H9 (cell line): ENCODE results near the gene TAS1R1. TPM values are rescaled to one million over a fixed set of nuclear protein-coding genes. Genes with fewer than 3 reads are reported as not detected.

Experiments
- DNase-seq: peaks from one replicate; pipeline ENCODE4 v3.0.0-alpha.2; 2017
- H2AFZ ChIP-seq: one replicate; pipeline ENCODE4 v1.6.1; 2013; ENCODE audit warnings: mild to moderate bottlenecking, low read length, control low read depth, moderate library complexity
- H2AK5ac ChIP-seq: 2 replicates; pipeline ENCODE4 v1.6.1; 2013; ENCODE audit warnings: low read length, control low read depth, mixed read lengths; ENCODE audit not compliant: insufficient read length
- H2BK120ac ChIP-seq: one replicate; pipeline ENCODE4 v1.6.1; 2013; ENCODE audit warnings: low read depth, mild to moderate bottlenecking, low read length, control low read depth, inconsistent platforms; ENCODE audit not compliant: poor library complexity, severe bottlenecking
- H2BK12ac ChIP-seq: 2 replicates; pipeline ENCODE4 v1.6.1; 2013; ENCODE audit warnings: low read length, control low read depth, mixed read lengths, low read depth; ENCODE audit not compliant: insufficient read length
- H2BK15ac ChIP-seq: 2 replicates; pipeline ENCODE4 v1.6.1; 2013; ENCODE audit warnings: low read depth, low read length, control low read depth
- H2BK20ac ChIP-seq: one replicate; pipeline ENCODE4 v1.6.1; 2013; ENCODE audit warnings: low read depth, mild to moderate bottlenecking, low read length, control low read depth, inconsistent platforms; ENCODE audit not compliant: poor library complexity, severe bottlenecking
- H2BK5ac ChIP-seq: 2 replicates; pipeline ENCODE4 v1.6.1; 2013; ENCODE audit warnings: low read length, control low read depth, mixed read lengths; ENCODE audit not compliant: insufficient read length
- H3K14ac ChIP-seq: 2 replicates; pipeline ENCODE4 v1.6.1; 2013; ENCODE audit warnings: low read length, control low read depth; ENCODE audit not compliant: insufficient read depth
- H3K18ac ChIP-seq: 2 replicates; pipeline ENCODE4 v1.6.1; 2013; ENCODE audit warnings: low read depth, mild to moderate bottlenecking, mixed read lengths, low read length, control low read depth; ENCODE audit not compliant: insufficient read length
- H3K23ac ChIP-seq: 2 replicates; pipeline ENCODE4 v1.6.1; 2013; ENCODE audit warnings: low read length, control low read depth, mixed read lengths, low read depth; ENCODE audit not compliant: insufficient read length
- H3K23me2 ChIP-seq: 2 replicates; pipeline ENCODE4 v1.6.1; 2013; ENCODE audit warnings: low read depth, mild to moderate bottlenecking, mixed read lengths, low read length, control low read depth; ENCODE audit not compliant: insufficient read length, poor library complexity, severe bottlenecking
- H3K27ac ChIP-seq: 2 replicates; pipeline ENCODE4 v1.5.1; 2013; ENCODE audit warnings: low read length, control low read depth, mixed read lengths, low read depth; ENCODE audit not compliant: insufficient read length
- H3K27me3 ChIP-seq: 2 replicates; pipeline ENCODE4 v1.6.1; 2013; ENCODE audit warnings: low read length, control low read depth, inconsistent platforms; ENCODE audit not compliant: insufficient read depth
- H3K4ac ChIP-seq: 2 replicates; pipeline ENCODE4 v1.6.1; 2013; ENCODE audit warnings: low read depth, mild to moderate bottlenecking, control low read depth, inconsistent platforms, low read length, moderate library complexity
- H3K4me1 ChIP-seq: 2 replicates; pipeline ENCODE4 v1.6.1; 2013; ENCODE audit warnings: low read length, control low read depth, inconsistent platforms; ENCODE audit not compliant: insufficient read depth
- H3K4me2 ChIP-seq: 2 replicates; pipeline ENCODE4 v1.6.1; 2013; ENCODE audit warnings: low read length, control low read depth, mixed read lengths; ENCODE audit not compliant: insufficient read length, insufficient read depth
- H3K56ac ChIP-seq: 2 replicates; pipeline ENCODE4 v1.6.1; 2013; ENCODE audit warnings: low read depth, mild to moderate bottlenecking, mixed read lengths, low read length, control low read depth; ENCODE audit not compliant: insufficient read length
- H3K79me1 ChIP-seq: 2 replicates; pipeline ENCODE4 v1.6.1; 2013; ENCODE audit warnings: low read depth, mild to moderate bottlenecking, moderate library complexity, low read length, control low read depth, inconsistent platforms; ENCODE audit not compliant: insufficient read depth, poor library complexity, severe bottlenecking
- H3K79me2 ChIP-seq: 2 replicates; pipeline ENCODE4 v1.6.1; 2013; ENCODE audit warnings: low read length, control low read depth, inconsistent platforms; ENCODE audit not compliant: insufficient read depth
- H3K9ac ChIP-seq: 2 replicates; pipeline ENCODE4 v1.6.1; 2013; ENCODE audit warnings: low read length, control low read depth, mixed read lengths; ENCODE audit not compliant: insufficient read length; ENCODE audit errors: extremely low read depth
- H3K9me3 ChIP-seq: one replicate; pipeline ENCODE4 v1.6.1; 2013; ENCODE audit warnings: low read depth, low read length, inconsistent platforms; ENCODE audit not compliant: control insufficient read depth
- H3T11ph ChIP-seq: one replicate; pipeline ENCODE4 v1.6.1; 2013; ENCODE audit warnings: mild to moderate bottlenecking, low read length, control low read depth, inconsistent platforms
- H4K20me1 ChIP-seq: one replicate; pipeline ENCODE4 v1.6.1; 2013; ENCODE audit not compliant: control insufficient read depth, insufficient read length, insufficient read depth
- H4K5ac ChIP-seq: 2 replicates; pipeline ENCODE4 v1.6.1; 2013; ENCODE audit warnings: low read depth, mild to moderate bottlenecking, mixed read lengths, low read length, control low read depth; ENCODE audit not compliant: insufficient read length
- H4K8ac ChIP-seq: replicated peaks from 2 replicates; pipeline ENCODE4 v1.6.1; 2013; ENCODE audit warnings: low read length, control low read depth, mixed read lengths, low read depth; ENCODE audit not compliant: insufficient read length
- H4K91ac ChIP-seq: 2 replicates; pipeline ENCODE4 v1.6.1; 2013; ENCODE audit warnings: low read depth, mild to moderate bottlenecking, moderate library complexity, mixed read lengths, low read length, control low read depth; ENCODE audit not compliant: insufficient read length
- H3K27ac Mint-ChIP-seq, 3 experiments: 2 replicates in 2 of 3; 3 replicates in 1 of 3; pipeline ENCODE4 v1.8.0; 2020 to 2021; ENCODE audit warnings: mixed read lengths in 3 of 3, mild to moderate bottlenecking in 1 of 3, moderate library complexity in 1 of 3
- H3K27me3 Mint-ChIP-seq: 2 replicates; pipeline ENCODE4 v1.8.0; 2021; ENCODE audit warnings: low read depth, mild to moderate bottlenecking, moderate library complexity, mixed read lengths
- H3K36me3 Mint-ChIP-seq, 3 experiments: 2 replicates in 2 of 3; 3 replicates in 1 of 3; pipeline ENCODE4 v1.8.0; 2020 to 2021; ENCODE audit warnings: low read depth in 3 of 3, mixed read lengths in 3 of 3; ENCODE audit not compliant: insufficient read depth in 1 of 3
- H3K4me1 Mint-ChIP-seq, 2 experiments: 2 replicates each; pipeline ENCODE4 v1.8.0; 2020; ENCODE audit warnings: mixed read lengths in 2 of 2
- H3K4me3 Mint-ChIP-seq, 2 experiments: 2 replicates in 1 of 2; 3 replicates in 1 of 2; pipeline ENCODE4 v1.8.0; 2020 to 2021; ENCODE audit warnings: mild to moderate bottlenecking in 2 of 2, mixed read lengths in 2 of 2, moderate library complexity in 1 of 2
- H3K9me3 Mint-ChIP-seq, 2 experiments: 2 replicates in 1 of 2; 3 replicates in 1 of 2; pipeline ENCODE4 v1.8.0; 2020; ENCODE audit warnings: mild to moderate bottlenecking in 2 of 2, mixed read lengths in 2 of 2, moderate library complexity in 1 of 2
- WGBS: extraction: QIAGEN DNeasy Blood & Tissue Kit; methylation state at CpG from one replicate; pipeline ENCODE4 v1.1.7; 2013; ENCODE audit warnings: missing lambda C conversion rate, low lambda C conversion rate, mixed read lengths; ENCODE audit not compliant: insufficient read length; ENCODE audit errors: extremely low coverage; 5-methylcytosine and 5-hydroxymethylcytosine counted together
- total RNA-seq: library from RNA; stranded (reverse); gene quantifications from 2 replicates; pipeline ENCODE4 v1.2.1, GENCODE V29; 2021
- TF ChIP-seq, protein P1 (sequence below): fragments of 200-600 bp; sonication (generic); conservative IDR thresholded peaks from 3 replicates; pipeline ENCODE4 v1.8.0; 2021; ENCODE audit warnings: antibody characterized with exemption, mild to moderate bottlenecking

Gene TAS1R1
- total RNA-seq, 1 experiment from 2014 or later, result not detected

- H2BK20ac ChIP-seq, result no peak within 1 kb of the TSS
- H3K27me3 ChIP-seq, result no peaks in the 10 kb centered on the region
- H3K9me3 ChIP-seq, result no peaks in the 10 kb centered on the region
- peak within 1 kb of the TSS; percentile 2 for H2AFZ ChIP-seq
- no peak within 1 kb of the TSS for H2BK5ac ChIP-seq
- peaks cover 15% of the 10 kb centered on the region; the same call in 1 of the 2 replicates for H3K79me2 ChIP-seq
- H3K36me3 Mint-ChIP-seq, result peaks cover 4 to 25% (median 15%) of the 10 kb centered on the region in 3 experiments; a peak in 6 of 7 replicates
- H3K23me2 ChIP-seq, result peaks cover 17% of the 10 kb centered on the region
- WGBS, result no CpG with 5 or more reads among the region's 84 CpGs
- H2BK12ac ChIP-seq, result no peak within 1 kb of the TSS
- no peak within 1 kb of the TSS for H4K8ac ChIP-seq
- H3K9me3 Mint-ChIP-seq, result no peaks in the 10 kb centered on the region
- peaks cover 13 to 15% of the 10 kb centered on the region in 2 experiments for H3K4me1 Mint-ChIP-seq
- H3K4ac ChIP-seq, result no peak within 1 kb of the TSS; the same call in 1 of the 2 replicates
- H3K9ac ChIP-seq, result peak within 1 kb of the TSS; percentile 74
- no peaks in the 10 kb centered on the region for H4K20me1 ChIP-seq
- H4K91ac ChIP-seq, result no peak within 1 kb of the TSS
- peak within 1 kb of the TSS; percentile 86; the same call in 1 of the 2 replicates for H3K14ac ChIP-seq
- no peak within 1 kb of the TSS for H3T11ph ChIP-seq
- peak within 1 kb of the TSS in 2 of 3 experiments; percentile 32 to 89; a peak in 3 of 7 replicates for H3K27ac Mint-ChIP-seq
- H2BK15ac ChIP-seq, result no peak within 1 kb of the TSS
- TF ChIP-seq, protein P1, sequence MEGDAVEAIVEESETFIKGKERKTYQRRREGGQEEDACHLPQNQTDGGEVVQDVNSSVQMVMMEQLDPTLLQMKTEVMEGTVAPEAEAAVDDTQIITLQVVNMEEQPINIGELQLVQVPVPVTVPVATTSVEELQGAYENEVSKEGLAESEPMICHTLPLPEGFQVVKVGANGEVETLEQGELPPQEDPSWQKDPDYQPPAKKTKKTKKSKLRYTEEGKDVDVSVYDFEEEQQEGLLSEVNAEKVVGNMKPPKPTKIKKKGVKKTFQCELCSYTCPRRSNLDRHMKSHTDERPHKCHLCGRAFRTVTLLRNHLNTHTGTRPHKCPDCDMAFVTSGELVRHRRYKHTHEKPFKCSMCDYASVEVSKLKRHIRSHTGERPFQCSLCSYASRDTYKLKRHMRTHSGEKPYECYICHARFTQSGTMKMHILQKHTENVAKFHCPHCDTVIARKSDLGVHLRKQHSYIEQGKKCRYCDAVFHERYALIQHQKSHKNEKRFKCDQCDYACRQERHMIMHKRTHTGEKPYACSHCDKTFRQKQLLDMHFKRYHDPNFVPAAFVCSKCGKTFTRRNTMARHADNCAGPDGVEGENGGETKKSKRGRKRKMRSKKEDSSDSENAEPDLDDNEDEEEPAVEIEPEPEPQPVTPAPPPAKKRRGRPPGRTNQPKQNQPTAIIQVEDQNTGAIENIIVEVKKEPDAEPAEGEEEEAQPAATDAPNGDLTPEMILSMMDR, result no peak
- H3K27ac ChIP-seq, result no peak within 1 kb of the TSS
- peak within 1 kb of the TSS; percentile 81 to 89 for H3K4me3 Mint-ChIP-seq
- peak within 1 kb of the TSS; percentile 63 for H3K18ac ChIP-seq
- H2BK120ac ChIP-seq, result no peak within 1 kb of the TSS
- no peak within 1 kb of the TSS for H2AK5ac ChIP-seq
- peak within 1 kb of the TSS; percentile 76 for H3K4me2 ChIP-seq
- no peak within 1 kb of the TSS for H3K56ac ChIP-seq
- H3K27me3 Mint-ChIP-seq, result peaks cover 14% of the 10 kb centered on the region
- no peaks in the 10 kb centered on the region for H3K4me1 ChIP-seq
- peaks cover 6% of the 10 kb centered on the region for H3K79me1 ChIP-seq
- H4K5ac ChIP-seq, result no peak within 1 kb of the TSS
- H3K23ac ChIP-seq, result no peak within 1 kb of the TSS
- DNase-seq, result peak; percentile 99
Measured at GRCh38 chr1:6613361-6614018, 58.4 kb downstream of the TAS1R1 start, which contains the start of gene PHF13. Gene PHF13, plus strand, starts transcription at chr1:6613731. Its CDS starts 336 bp downstream, at chr1:6614067.
